MCF 10A (cell line): ENCODE results near the gene CFP. TPM values are rescaled to one million over a fixed set of nuclear protein-coding genes. Genes with fewer than 3 reads are reported as not detected.

ENCODE experiments used
- BruUV-seq: library from RNA; stranded (reverse); fragments of 400-500 nt; replicated peaks from 2 replicates; lab custom pipeline; 2021; lab: Mats Ljungman, UMichigan
- CTCF ChIA-PET: fragments of 300-600 bp; sonication (Branson Sonifier 250); formaldehyde crosslinking; extraction: SDS; loops from one replicate; lab custom pipeline; 2021; ENCODE audit warnings: antibody characterized with exemption, inconsistent platforms; lab: Yijun Ruan, JAX
- POLR2A ChIA-PET: fragments of 300-600, 350-650 bp; sonication (Branson Sonifier 250); formaldehyde crosslinking; extraction: SDS; loops from one replicate; lab custom pipeline; 2020; ENCODE audit warnings: antibody characterized with exemption, inconsistent platforms; lab: Yijun Ruan, JAX
- DNase-seq: peaks from one replicate; pipeline ENCODE4 v3.0.0-alpha.2; 2018; ENCODE audit not compliant: unreplicated experiment
- H3K27ac Mint-ChIP-seq: one replicate; pipeline ENCODE4 v1.8.0; 2022; ENCODE audit warnings: mild to moderate bottlenecking, low read depth, mixed read lengths; ENCODE audit not compliant: unreplicated experiment
- H3K27me3 Mint-ChIP-seq: one replicate; pipeline ENCODE4 v1.8.0; 2022; ENCODE audit warnings: mixed read lengths; ENCODE audit not compliant: insufficient read depth, unreplicated experiment
- H3K36me3 Mint-ChIP-seq: one replicate; pipeline ENCODE4 v1.8.0; 2022; ENCODE audit warnings: mild to moderate bottlenecking, moderate library complexity, mixed read lengths; ENCODE audit not compliant: insufficient read depth, unreplicated experiment
- H3K4me1 Mint-ChIP-seq: one replicate; pipeline ENCODE4 v1.8.0; 2022; ENCODE audit warnings: mixed read lengths; ENCODE audit not compliant: insufficient read depth, unreplicated experiment
- H3K4me3 Mint-ChIP-seq: one replicate; pipeline ENCODE4 v1.8.0; 2022; ENCODE audit warnings: mild to moderate bottlenecking, moderate library complexity, mixed read lengths; ENCODE audit not compliant: unreplicated experiment
- H3K9me3 Mint-ChIP-seq: one replicate; pipeline ENCODE4 v1.8.0; 2022; ENCODE audit warnings: mixed read lengths; ENCODE audit not compliant: unreplicated experiment
- intact Hi-C: fragments of 100-400 bp; cut with micrococcal nuclease; formaldehyde crosslinking; loops from 2 replicates; pipeline ENCODE4 v1.14.1; 2022
- total RNA-seq: library from RNA; stranded (reverse); gene quantifications from 2 replicates; pipeline ENCODE4 v1.2.3, GENCODE V29; 2022
- TF ChIP-seq, protein P1 (sequence below): fragments of 200-600 bp; IDR thresholded peaks from one replicate; pipeline ENCODE4 v1.8.0; 2022; ENCODE audit warnings: antibody characterized with exemption, mild to moderate bottlenecking; ENCODE audit not compliant: unreplicated experiment

The CFP gene
- total RNA-seq, 1 experiment from 2014 or later, result 0.56 TPM

DNA sequence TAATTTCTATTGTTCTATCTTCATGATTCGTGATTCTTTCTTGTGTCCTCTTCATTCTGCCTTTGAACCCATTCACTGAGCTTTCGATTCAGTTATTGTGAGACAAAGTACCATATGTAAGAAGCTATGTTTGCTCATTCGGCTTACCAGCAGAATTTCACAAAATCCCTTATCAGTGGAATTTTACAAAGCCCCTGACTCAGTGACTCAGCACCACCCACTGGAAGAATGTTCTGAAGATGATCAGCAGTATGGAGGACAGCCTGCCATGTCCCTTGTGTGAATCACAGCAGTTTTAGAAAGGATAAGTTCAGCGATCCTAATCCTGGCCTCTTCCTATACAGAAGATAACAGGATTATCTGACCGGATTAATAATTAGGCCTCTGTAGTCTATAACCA, 35.0 kb upstream of the CFP start:
- Mint-ChIP-seq H3K27ac (no peak overlapping the region), H3K36me3 (no peaks in the 10 kb centered on the region), H3K27me3 (no peaks in the 10 kb centered on the region), H3K4me3 (no peak overlapping the region), H3K9me3 (no peaks in the 10 kb centered on the region), H3K4me1 (peaks cover 6% of the 10 kb centered on the region)
- CTCF ChIA-PET, result no interaction called here
- POLR2A ChIA-PET, result no interaction called here
- no peak for DNase-seq
- no TSS peak for BruUV-seq
- TF ChIP-seq, protein P1, sequence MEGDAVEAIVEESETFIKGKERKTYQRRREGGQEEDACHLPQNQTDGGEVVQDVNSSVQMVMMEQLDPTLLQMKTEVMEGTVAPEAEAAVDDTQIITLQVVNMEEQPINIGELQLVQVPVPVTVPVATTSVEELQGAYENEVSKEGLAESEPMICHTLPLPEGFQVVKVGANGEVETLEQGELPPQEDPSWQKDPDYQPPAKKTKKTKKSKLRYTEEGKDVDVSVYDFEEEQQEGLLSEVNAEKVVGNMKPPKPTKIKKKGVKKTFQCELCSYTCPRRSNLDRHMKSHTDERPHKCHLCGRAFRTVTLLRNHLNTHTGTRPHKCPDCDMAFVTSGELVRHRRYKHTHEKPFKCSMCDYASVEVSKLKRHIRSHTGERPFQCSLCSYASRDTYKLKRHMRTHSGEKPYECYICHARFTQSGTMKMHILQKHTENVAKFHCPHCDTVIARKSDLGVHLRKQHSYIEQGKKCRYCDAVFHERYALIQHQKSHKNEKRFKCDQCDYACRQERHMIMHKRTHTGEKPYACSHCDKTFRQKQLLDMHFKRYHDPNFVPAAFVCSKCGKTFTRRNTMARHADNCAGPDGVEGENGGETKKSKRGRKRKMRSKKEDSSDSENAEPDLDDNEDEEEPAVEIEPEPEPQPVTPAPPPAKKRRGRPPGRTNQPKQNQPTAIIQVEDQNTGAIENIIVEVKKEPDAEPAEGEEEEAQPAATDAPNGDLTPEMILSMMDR, result no peak
- intact Hi-C loops, result no loop called here

DNA sequence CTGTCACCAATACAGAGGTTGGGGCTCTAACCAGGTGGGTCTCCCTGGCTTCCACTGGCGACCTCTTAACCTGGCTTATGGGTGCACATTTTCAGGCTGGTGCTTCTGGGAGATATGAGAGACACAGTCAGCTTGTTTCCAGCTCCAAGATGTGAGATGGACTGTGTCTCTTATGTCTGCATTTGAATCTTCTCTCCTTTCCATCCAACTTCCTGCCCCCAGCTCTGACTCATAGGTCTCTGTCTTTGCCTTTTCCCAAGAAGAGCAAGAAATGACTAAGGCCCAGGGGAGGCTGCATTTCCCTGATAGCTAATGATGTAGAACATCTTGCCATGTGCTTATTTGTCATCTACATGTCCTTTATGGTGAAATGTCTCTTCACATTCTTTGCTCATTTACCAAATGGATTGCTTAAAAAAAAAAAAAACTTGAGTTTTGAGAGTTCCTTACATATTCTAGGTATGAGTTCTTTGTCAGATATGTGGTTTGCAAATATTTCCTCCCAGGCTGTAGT, 32.5 kb upstream of the CFP start:
- TF ChIP-seq, protein P1, result no peak
- no TSS peak for BruUV-seq
- ChIA-PET CTCF (interaction anchor here (0.5 to 0.7 kb wide), 3 partner anchors 12 to 370 kb away, joined by 5 to 6 read pairs (median 5); partner anchors contain the start of gene ELK1), POLR2A (interaction anchor here (0.7 to 1.9 kb wide), 3 partner anchors 12 to 130 kb away, joined by 3 to 7 read pairs (median 3); partner anchors contain the start of gene ELK1)
- peaks cover 12% of the 10 kb centered on the region for H3K4me1 Mint-ChIP-seq
- H3K27ac Mint-ChIP-seq, result peak overlapping the region; percentile 65
- DNase-seq, result peak; percentile 77
- no peak overlapping the region for H3K4me3 Mint-ChIP-seq
- H3K9me3 Mint-ChIP-seq, result peaks cover 6% of the 10 kb centered on the region
- intact Hi-C loops, result no loop called here
- peaks cover 6% of the 10 kb centered on the region for H3K36me3 Mint-ChIP-seq
- H3K27me3 Mint-ChIP-seq, result no peaks in the 10 kb centered on the region

DNA sequence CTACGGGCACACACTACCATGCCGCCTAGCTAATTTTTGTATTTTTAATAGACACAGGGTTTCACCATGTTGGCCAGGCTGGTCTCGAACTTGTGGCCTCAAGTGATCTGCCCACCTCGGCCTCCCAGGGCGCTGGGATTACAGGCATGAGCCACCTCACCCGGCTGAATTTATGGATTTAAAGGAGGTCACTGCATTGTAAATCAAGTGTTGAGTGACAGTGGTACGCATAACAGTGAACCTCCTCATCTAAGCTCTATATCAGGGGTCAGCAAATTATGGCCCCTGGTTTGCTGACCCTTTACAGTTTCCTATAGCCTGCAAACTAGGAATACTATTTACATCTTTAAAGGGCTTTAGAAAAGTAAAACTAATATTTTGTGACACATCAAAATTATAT, 31.8 kb upstream of the CFP start:
- Mint-ChIP-seq H3K27ac (no peak overlapping the region), H3K4me3 (no peak overlapping the region), H3K27me3 (no peaks in the 10 kb centered on the region), H3K36me3 (peaks cover 6% of the 10 kb centered on the region), H3K4me1 (peaks cover 12% of the 10 kb centered on the region), H3K9me3 (peaks cover 6% of the 10 kb centered on the region)
- intact Hi-C loops, result no loop called here
- CTCF ChIA-PET, result no interaction called here
- no peak for DNase-seq
- POLR2A ChIA-PET, result interaction anchor here (1.9 kb wide), 1 partner anchor 11 kb away, joined by 7 read pairs; the partner anchor contains the start of gene ELK1
- TF ChIP-seq, protein P1, result no peak
- no TSS peak for BruUV-seq

DNA sequence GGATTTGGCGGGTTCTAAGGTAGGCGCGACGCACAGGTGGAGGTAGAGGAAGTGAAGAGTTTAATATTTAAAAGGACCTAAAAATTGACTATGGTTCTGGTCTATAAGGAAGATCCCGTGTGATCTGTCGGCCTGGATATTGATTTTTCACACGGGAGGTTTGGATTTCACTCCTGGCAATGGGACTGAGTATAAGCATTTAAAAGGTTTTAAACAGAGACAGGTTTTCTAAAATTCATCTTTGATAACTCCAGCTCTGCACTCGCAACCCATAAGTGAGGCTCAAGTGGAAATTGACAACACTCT, 29.6 kb upstream of the CFP start:
- BruUV-seq, result TSS peak; percentile 86
- ChIA-PET POLR2A (interaction anchor here (1.1 kb wide), 1 partner anchor 8 kb away, joined by 3 read pairs; no protein-coding TSS in a partner anchor), CTCF (no interaction called here)
- H3K4me3 Mint-ChIP-seq, result peak overlapping the region; percentile 95
- no peaks in the 10 kb centered on the region for H3K27me3 Mint-ChIP-seq
- DNase-seq, result no peak
- TF ChIP-seq, protein P1, result no peak
- peaks cover 12% of the 10 kb centered on the region for H3K4me1 Mint-ChIP-seq
- intact Hi-C loops, result loop anchor here (5.0 kb wide), 1 partner anchor 368 kb away; no protein-coding TSS in a partner anchor
- H3K27ac Mint-ChIP-seq, result peak overlapping the region; percentile 98
- H3K36me3 Mint-ChIP-seq, result peaks cover 18% of the 10 kb centered on the region
- peaks cover 6% of the 10 kb centered on the region for H3K9me3 Mint-ChIP-seq
